M059J (cell line): Measurements from ENCODE around the gene HOXB3. TPM values are rescaled to one million over a fixed set of nuclear protein-coding genes. Genes with fewer than 3 reads are reported as not detected.

ENCODE experiments used
- DNase-seq: peaks from one replicate; pipeline ENCODE4 v3.0.0-alpha.2; 2012; ENCODE audit warnings: low read depth
- total RNA-seq: library from RNA; depleted of rRNA; stranded (reverse); fragments of >200 nt; shearing (Covaris generic); gene quantifications from 2 replicates; pipeline ENCODE4 v1.2.3, GENCODE V29; 2014; rRNA removed

HOXB3 gene
- total RNA-seq, 1 experiment from 2014 or later = 15.4 TPM

GRCh38 chr17:48500435-48501426 lies 89.3 kb downstream of the HOXB3 start:
- DNase-seq = no peak

DNA sequence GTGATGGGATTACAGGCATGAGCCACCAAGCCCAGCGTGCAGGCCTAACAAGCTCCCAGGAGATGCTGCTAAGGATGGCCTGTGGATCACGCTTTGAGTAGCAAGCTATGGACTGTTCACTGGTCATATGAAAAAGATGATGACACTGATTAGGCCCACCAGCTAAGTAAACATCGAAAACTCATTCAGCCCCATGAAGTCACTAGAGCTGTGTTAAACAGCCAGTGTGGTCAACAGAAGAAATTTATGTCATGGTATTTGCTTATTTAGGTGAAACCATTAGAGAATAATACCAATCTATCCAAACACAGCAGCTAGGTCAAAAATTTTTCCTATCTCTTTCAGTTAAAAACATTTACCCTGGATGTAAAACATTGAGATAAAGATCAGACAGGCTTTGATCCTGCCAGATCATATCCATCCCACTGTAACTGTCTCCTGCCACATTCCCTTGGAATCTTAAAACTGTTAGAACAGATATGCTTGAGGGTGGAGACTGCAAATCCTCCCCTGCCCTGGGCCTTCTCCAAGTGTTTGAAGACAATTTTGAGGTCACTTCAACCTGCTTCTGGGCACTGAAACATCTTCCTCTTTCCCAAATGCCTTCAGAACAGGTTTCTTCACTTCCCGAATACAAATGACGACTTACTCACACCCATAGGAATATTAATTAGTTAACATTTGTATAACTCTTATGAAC lies 90.2 kb downstream of the HOXB3 start:
- DNase-seq = no peak

DNA sequence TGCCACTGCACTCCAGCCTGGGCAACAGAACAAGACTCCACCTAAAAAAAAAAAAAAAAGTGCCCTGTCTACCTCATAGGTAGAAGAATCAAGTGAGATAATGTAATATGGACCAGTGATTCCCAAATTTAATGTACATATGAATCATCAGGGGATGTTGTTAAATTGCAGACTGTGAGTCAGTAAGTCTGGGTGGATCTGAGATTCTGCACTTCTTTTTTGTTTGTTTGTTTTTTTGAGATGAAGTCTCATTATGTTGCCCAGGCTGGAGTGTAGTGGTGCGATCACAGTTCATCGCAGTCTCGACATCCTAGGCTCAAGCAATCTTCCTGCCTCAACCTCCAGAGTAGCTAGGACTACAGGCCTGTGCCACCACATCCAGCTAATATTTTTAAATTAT lies 90.8 kb downstream of the HOXB3 start:
- peak; percentile 68 for DNase-seq

Other genes starting within 250 kb of the HOXB3 start
- 0.42 and 1.1 TPM in 2 replicates for gene SKAP1, start 160.0 kb downstream of the HOXB3 start, total RNA-seq
- not detected in 2 replicates for gene HOXB1, start 59.2 kb downstream of the HOXB3 start, total RNA-seq
- 17.4 and 30.7 TPM in 2 replicates for gene HOXB2, start 45.1 kb downstream of the HOXB3 start, total RNA-seq
- gene HOXB4, start 11.9 kb downstream of the HOXB3 start, total RNA-seq = 0.20 and 0.57 TPM in 2 replicates
- gene HOXB5, start 3.5 kb upstream of the HOXB3 start, total RNA-seq = 0.10 and 0.37 TPM in 2 replicates
- gene HOXB6, start 14.7 kb upstream of the HOXB3 start, total RNA-seq = 6.2 and 9.4 TPM in 2 replicates
- 20.0 and 23.3 TPM in 2 replicates for gene HOXB7, start 20.8 kb upstream of the HOXB3 start, total RNA-seq
- 5.5 and 6.3 TPM in 2 replicates for gene HOXB8, start 25.1 kb upstream of the HOXB3 start, total RNA-seq
- gene HOXB9, start 36.1 kb upstream of the HOXB3 start, total RNA-seq = 10.4 and 16.3 TPM in 2 replicates
- not detected in 2 replicates for gene PRAC1, start 132.3 kb upstream of the HOXB3 start, total RNA-seq
- gene PRAC2, start 132.9 kb upstream of the HOXB3 start, total RNA-seq = not detected in 2 replicates
- gene HOXB13, start 138.5 kb upstream of the HOXB3 start, total RNA-seq = 5.0 and 6.6 TPM in 2 replicates
- 0.07 and 0.20 TPM in 2 replicates for gene TTLL6, start 227.0 kb upstream of the HOXB3 start, total RNA-seq
- 48.9 and 65.2 TPM in 2 replicates for gene CALCOCO2, start 240.8 kb upstream of the HOXB3 start, total RNA-seq